ENCODE data around the gene PEBP1. TPM values are rescaled to one million over a fixed set of nuclear protein-coding genes. Genes with fewer than 3 reads are reported as not detected.
A peak's percentile ranks its signal among the peaks of the same experiment; 100 is the strongest.

The PEBP1 gene
- 100 to 1,000 TPM in 2 of 5 donors, 10 to 100 TPM in 3; 86.4 to 107 (median 97.3) TPM for total RNA-seq
- total RNA-seq (2013), result 134 TPM
- 85.8 to 227 (median 142) reads per million in 29 experiments for total RNA-seq

GRCh38 chr12:118135788-118136558 is at the start of gene PEBP1:
PEBP1 (plus strand) TSS chr12:118136124; CDS start chr12:118136210, 86 bp downstream.
- Histone ChIP-seq H3K27me3 (replicated peaks in 1 of 2; ENCODE audit: control insufficient read depth in 2 of 2, extremely low read depth in 1 of 2, insufficient read depth in 2 of 2, low read length in 1 of 2) (no peaks in the 10 kb centered on the region), H3K9me3 (no peaks in the 10 kb centered on the region), H3K27ac (ENCODE audit: low read length) (peak within 1 kb of the TSS; percentile 62), H3K36me3 (ENCODE audit: control insufficient read depth in 2 of 2, extremely low read depth in 1 of 2, insufficient read depth in 1 of 2, low read length in 1 of 2) (peaks cover 5 to 21% of the 10 kb centered on the region in 2 donors), H3K4me1 (ENCODE audit: control insufficient read depth in 1 of 2, extremely low read depth in 1 of 2, insufficient read depth in 2 of 2, low read length in 2 of 2) (peaks cover 4 to 33% of the 10 kb centered on the region in 2 experiments), H3K4me3 (ENCODE audit: control insufficient read depth in 1 of 2, extremely low read depth in 1 of 2, low read length in 1 of 2) (peak within 1 kb of the TSS; percentile 89)
- H3K4me3 Mint-ChIP-seq, result peak within 1 kb of the TSS; percentile 93 to 98 (median 96)
- no peaks in the 10 kb centered on the region for H3K27me3 Mint-ChIP-seq
- peaks cover 19% of the 10 kb centered on the region for H3K36me3 Mint-ChIP-seq
- DNase-seq (peak; percentile 83 to 94 (median 90)), ATAC-seq (replicated peaks in 1 of 4) (peak; percentile 99 to 100 (median 100))
- H3K9me3 Mint-ChIP-seq, result no peaks in the 10 kb centered on the region
- peaks cover 19 to 38% (median 32%) of the 10 kb centered on the region in 3 donors for H3K4me1 Mint-ChIP-seq
- CTCF ChIA-PET, result interaction anchor here (0.6 to 2.2 kb wide), 9 partner anchors 15 to 242 kb away, joined by 3 to 13 read pairs (median 4); partner anchors contain the start of genes RFC5 (in 1 of the 2), SUDS3 (in 1 of the 2) and WSB2 (in 1 of the 2)
- H3K27ac Mint-ChIP-seq, result peak within 1 kb of the TSS; percentile 86 to 95
- POLR2A ChIA-PET, result interaction anchor here in 1 of 2 donors (0.6 kb wide), 1 partner anchor 119 kb away, joined by 5 read pairs; no protein-coding TSS in a partner anchor
- under 1% methylated on average over 69 of the region's 70 CpGs for WGBS (ENCODE audit: insufficient coverage)

GRCh38 chr12:118089782-118090181 is 46.1 kb upstream of the PEBP1 start:
- no peaks in the 10 kb centered on the region for H3K9me3 Mint-ChIP-seq
- H3K4me3 Mint-ChIP-seq, result no peak overlapping the region
- ATAC-seq (replicated peaks in 1 of 4) (no peak), DNase-seq (no peak)
- WGBS (ENCODE audit: insufficient coverage), result 94% methylated on average over 7 of the region's 9 CpGs
- H3K27me3 Mint-ChIP-seq, result no peaks in the 10 kb centered on the region
- ChIA-PET POLR2A (no interaction called here), CTCF (no interaction called here)
- H3K4me1 Mint-ChIP-seq, result no peaks in the 10 kb centered on the region
- Histone ChIP-seq H3K36me3 (ENCODE audit: control insufficient read depth in 2 of 2, extremely low read depth in 1 of 2, insufficient read depth in 1 of 2, low read length in 1 of 2) (no peaks in the 10 kb centered on the region), H3K27me3 (replicated peaks in 1 of 2; ENCODE audit: control insufficient read depth in 2 of 2, extremely low read depth in 1 of 2, insufficient read depth in 2 of 2, low read length in 1 of 2) (no peaks in the 10 kb centered on the region), H3K9me3 (no peaks in the 10 kb centered on the region), H3K27ac (ENCODE audit: low read length) (no peak overlapping the region), H3K4me1 (ENCODE audit: control insufficient read depth in 1 of 2, extremely low read depth in 1 of 2, insufficient read depth in 2 of 2, low read length in 2 of 2) (no peaks in the 10 kb centered on the region), H3K4me3 (ENCODE audit: control insufficient read depth in 1 of 2, extremely low read depth in 1 of 2, low read length in 1 of 2) (no peak overlapping the region)
- no peaks in the 10 kb centered on the region for H3K36me3 Mint-ChIP-seq
- H3K27ac Mint-ChIP-seq, result no peak overlapping the region

GRCh38 chr12:118094039-118094438 is 41.9 kb upstream of the PEBP1 start:
- ChIA-PET CTCF (interaction anchor here in 1 of 2 donors (1.2 kb wide), 1 partner anchor 27 kb away, joined by 3 read pairs; no protein-coding TSS in a partner anchor), POLR2A (interaction anchor here in 1 of 2 donors (0.7 kb wide), 1 partner anchor 16 kb away, joined by 3 read pairs; no protein-coding TSS in a partner anchor)
- WGBS (ENCODE audit: insufficient coverage), result no CpG with 5 or more reads among the region's 3 CpGs
- H3K4me3 ChIP-seq (ENCODE audit: control insufficient read depth in 1 of 2, extremely low read depth in 1 of 2, low read length in 1 of 2), result no peak overlapping the region
- no peaks in the 10 kb centered on the region for H3K4me1 Mint-ChIP-seq
- H3K27me3 Mint-ChIP-seq, result no peaks in the 10 kb centered on the region
- H3K9me3 Mint-ChIP-seq, result no peaks in the 10 kb centered on the region
- H3K36me3 Mint-ChIP-seq, result no peaks in the 10 kb centered on the region
- DNase-seq (no peak), ATAC-seq (replicated peaks in 1 of 4) (no peak)
- no peaks in the 10 kb centered on the region for H3K9me3 ChIP-seq
- H3K27ac ChIP-seq (ENCODE audit: low read length), result no peak overlapping the region
- H3K27me3 ChIP-seq (replicated peaks in 1 of 2; ENCODE audit: control insufficient read depth in 2 of 2, extremely low read depth in 1 of 2, insufficient read depth in 2 of 2, low read length in 1 of 2), result peaks cover 0 to 5% of the 10 kb centered on the region in 2 experiments
- no peaks in the 10 kb centered on the region for H3K36me3 ChIP-seq (ENCODE audit: control insufficient read depth in 2 of 2, extremely low read depth in 1 of 2, insufficient read depth in 1 of 2, low read length in 1 of 2)
- no peak overlapping the region for H3K4me3 Mint-ChIP-seq
- no peak overlapping the region for H3K27ac Mint-ChIP-seq
- no peaks in the 10 kb centered on the region for H3K4me1 ChIP-seq (ENCODE audit: control insufficient read depth in 1 of 2, extremely low read depth in 1 of 2, insufficient read depth in 2 of 2, low read length in 2 of 2)

- Mint-ChIP-seq H3K4me1 (peaks cover 4 to 6% (median 4%) of the 10 kb centered on the region in 3 donors), H3K4me3 (no peak overlapping the region), H3K27me3 (peaks cover 3 to 9% of the 10 kb centered on the region in 2 donors), H3K36me3 (no peaks in the 10 kb centered on the region), H3K9me3 (no peaks in the 10 kb centered on the region), H3K27ac (no peak overlapping the region)
- Histone ChIP-seq H3K4me3 (ENCODE audit: control insufficient read depth in 1 of 2, extremely low read depth in 1 of 2, low read length in 1 of 2) (no peak overlapping the region), H3K9me3 (no peaks in the 10 kb centered on the region), H3K4me1 (ENCODE audit: control insufficient read depth in 1 of 2, extremely low read depth in 1 of 2, insufficient read depth in 2 of 2, low read length in 2 of 2) (peaks cover 0 to 6% of the 10 kb centered on the region in 2 experiments), H3K27ac (ENCODE audit: low read length) (no peak overlapping the region), H3K27me3 (replicated peaks in 1 of 2; ENCODE audit: control insufficient read depth in 2 of 2, extremely low read depth in 1 of 2, insufficient read depth in 2 of 2, low read length in 1 of 2) (peaks cover 0 to 22% of the 10 kb centered on the region in 2 experiments), H3K36me3 (ENCODE audit: control insufficient read depth in 2 of 2, extremely low read depth in 1 of 2, insufficient read depth in 1 of 2, low read length in 1 of 2) (no peaks in the 10 kb centered on the region)
- ATAC-seq (replicated peaks in 1 of 4) (no peak), DNase-seq (no peak)
- POLR2A ChIA-PET, result no interaction called here
- WGBS (ENCODE audit: insufficient coverage), result no CpG with 5 or more reads among the region's 3 CpGs
- CTCF ChIA-PET, result no interaction called here
Measured at GRCh38 chr12:118098401-118098800, 37.5 kb upstream of the PEBP1 start.

- Mint-ChIP-seq H3K36me3 (no peaks in the 10 kb centered on the region), H3K27ac (no peak overlapping the region), H3K4me1 (peaks cover 4 to 6% (median 4%) of the 10 kb centered on the region in 3 donors), H3K4me3 (no peak overlapping the region), H3K9me3 (no peaks in the 10 kb centered on the region), H3K27me3 (peaks cover 3 to 10% of the 10 kb centered on the region in 2 donors)
- ChIA-PET CTCF (no interaction called here), POLR2A (no interaction called here)
- Histone ChIP-seq H3K9me3 (no peaks in the 10 kb centered on the region), H3K36me3 (ENCODE audit: control insufficient read depth in 2 of 2, extremely low read depth in 1 of 2, insufficient read depth in 1 of 2, low read length in 1 of 2) (no peaks in the 10 kb centered on the region), H3K4me3 (ENCODE audit: control insufficient read depth in 1 of 2, extremely low read depth in 1 of 2, low read length in 1 of 2) (no peak overlapping the region), H3K4me1 (ENCODE audit: control insufficient read depth in 1 of 2, extremely low read depth in 1 of 2, insufficient read depth in 2 of 2, low read length in 2 of 2) (peaks cover 0 to 9% of the 10 kb centered on the region in 2 experiments), H3K27me3 (replicated peaks in 1 of 2; ENCODE audit: control insufficient read depth in 2 of 2, extremely low read depth in 1 of 2, insufficient read depth in 2 of 2, low read length in 1 of 2) (peaks cover 0 to 24% of the 10 kb centered on the region in 2 experiments), H3K27ac (ENCODE audit: low read length) (no peak overlapping the region)
- WGBS (ENCODE audit: insufficient coverage), result 74% methylated on average over 7 of the region's 12 CpGs
- ATAC-seq (replicated peaks in 1 of 4) (no peak), DNase-seq (no peak)
Measured at GRCh38 chr12:118098911-118099671, 36.8 kb upstream of the PEBP1 start.

GRCh38 chr12:118101051-118101450 is 34.9 kb upstream of the PEBP1 start:
- no peaks in the 10 kb centered on the region for H3K36me3 Mint-ChIP-seq
- Histone ChIP-seq H3K4me3 (ENCODE audit: control insufficient read depth in 1 of 2, extremely low read depth in 1 of 2, low read length in 1 of 2) (no peak overlapping the region), H3K4me1 (ENCODE audit: control insufficient read depth in 1 of 2, extremely low read depth in 1 of 2, insufficient read depth in 2 of 2, low read length in 2 of 2) (peaks cover 0 to 15% of the 10 kb centered on the region in 2 experiments), H3K27ac (ENCODE audit: low read length) (no peak overlapping the region), H3K36me3 (ENCODE audit: control insufficient read depth in 2 of 2, extremely low read depth in 1 of 2, insufficient read depth in 1 of 2, low read length in 1 of 2) (no peaks in the 10 kb centered on the region), H3K27me3 (replicated peaks in 1 of 2; ENCODE audit: control insufficient read depth in 2 of 2, extremely low read depth in 1 of 2, insufficient read depth in 2 of 2, low read length in 1 of 2) (peaks cover 0 to 36% of the 10 kb centered on the region in 2 experiments), H3K9me3 (no peaks in the 10 kb centered on the region)
- no peak overlapping the region for H3K4me3 Mint-ChIP-seq
- no peak for ATAC-seq (replicated peaks in 1 of 4)
- ChIA-PET CTCF (interaction anchor here in 1 of 2 donors (0.6 kb wide), 1 partner anchor 45 kb away, joined by 3 read pairs; no protein-coding TSS in a partner anchor), POLR2A (no interaction called here)
- no peaks in the 10 kb centered on the region for H3K9me3 Mint-ChIP-seq
- peaks cover 7 to 21% of the 10 kb centered on the region in 2 donors for H3K27me3 Mint-ChIP-seq
- H3K4me1 Mint-ChIP-seq, result peaks cover 8 to 13% (median 8%) of the 10 kb centered on the region in 3 donors
- DNase-seq, result no peak
- H3K27ac Mint-ChIP-seq, result no peak overlapping the region
- WGBS (ENCODE audit: insufficient coverage), result no CpG with 5 or more reads among the region's 3 CpGs
